ENCODE results near the gene XCR1. TPM values are rescaled to one million over a fixed set of nuclear protein-coding genes. Genes with fewer than 3 reads are reported as not detected.

Gene XCR1
- total RNA-seq, 1 experiment from 2014 or later, result not detected

- ChIA-PET CTCF (no interaction called here), RAD21 (ENCODE audit: low non-redundant PET in 1 of 2, low total read pairs in 2 of 2, uncharacterized antibody in 2 of 2, unreplicated experiment in 2 of 2) (no interaction called here), POLR2A (no interaction called here)
- TF ChIP-seq FOSL1 (IDR thresholded peaks at IDR 0.05; ENCODE audit: low read depth), result no peak
- no peak for TF ChIP-seq ATF3 (IDR thresholded peaks at IDR 0.05)
- TF ChIP-seq EGR1 (IDR thresholded peaks at IDR 0.05; ENCODE audit: low read depth), result no peak
- TF ChIP-seq EZH2 (IDR thresholded peaks at IDR 0.05), result no peak
- no peak for TF ChIP-seq POLR2AphosphoS5 (IDR thresholded peaks at IDR 0.05; ENCODE audit: low read depth, low read length)
- TF ChIP-seq CEBPB (IDR thresholded peaks at IDR 0.05; ENCODE audit: low read depth), result no peak
- Histone ChIP-seq H3K9ac (ENCODE audit: low read length) (no peak overlapping the region), H3K4me3 (replicated peaks in 1 of 2; ENCODE audit: low read depth in 1 of 2, low read length in 2 of 2) (no peak overlapping the region), H3K27ac (ENCODE audit: low read depth, low read length) (no peak overlapping the region), H3K9me2 (ENCODE audit: insufficient read depth) (no peaks in the 10 kb centered on the region), H3K79me2 (ENCODE audit: insufficient read depth, low read length) (peaks cover 32% of the 10 kb centered on the region), H3K9me3 (ENCODE audit: control insufficient read depth in 1 of 2, insufficient read depth in 1 of 2, low read depth in 1 of 2, low read length in 2 of 2) (no peaks in the 10 kb centered on the region), H3K36me3 (ENCODE audit: control insufficient read depth in 1 of 2, insufficient read depth in 2 of 2, low read length in 2 of 2) (peaks cover 12 to 21% of the 10 kb centered on the region in 2 experiments; a peak in 2 of 4 replicates), H3K4me1 (ENCODE audit: control insufficient read depth in 1 of 2, insufficient read depth in 2 of 2, low read length in 2 of 2) (peaks cover 0 to 25% of the 10 kb centered on the region in 2 experiments; a peak in 2 of 4 replicates), H3K4me2 (ENCODE audit: low read length) (no peak overlapping the region), H3K27me3 (ENCODE audit: insufficient read depth, low read length) (no peaks in the 10 kb centered on the region), H4K20me1 (ENCODE audit: insufficient read depth) (no peaks in the 10 kb centered on the region), H2AFZ (ENCODE audit: low read depth, low read length, poor library complexity, severe bottlenecking) (no peak overlapping the region)
- ATAC-seq (no peak), DNase-seq (ENCODE audit: low read depth, low spot score) (no peak)
- BruUV-seq (replicated peaks), result no TSS peak
- intact Hi-C loops (cut with micrococcal nuclease), result no loop called here
Measured at GRCh38 chr3:45986303-45986982, 40.8 kb downstream of the XCR1 start.

- H3K9ac ChIP-seq (ENCODE audit: low read length), result no peak overlapping the region
- H3K36me3 ChIP-seq (ENCODE audit: control insufficient read depth in 1 of 2, insufficient read depth in 2 of 2, low read length in 2 of 2), result peaks cover 14 to 21% of the 10 kb centered on the region in 2 experiments; a peak in 2 of 4 replicates
- ChIA-PET RAD21 (ENCODE audit: low non-redundant PET in 1 of 2, low total read pairs in 2 of 2, uncharacterized antibody in 2 of 2, unreplicated experiment in 2 of 2) (no interaction called here), POLR2A (no interaction called here), CTCF (no interaction called here)
- DNase-seq (ENCODE audit: low read depth, low spot score) (no peak), ATAC-seq (no peak)
- no peaks in the 10 kb centered on the region for H4K20me1 ChIP-seq (ENCODE audit: insufficient read depth)
- no peaks in the 10 kb centered on the region for H3K9me2 ChIP-seq (ENCODE audit: insufficient read depth)
- H3K4me1 ChIP-seq (ENCODE audit: control insufficient read depth in 1 of 2, insufficient read depth in 2 of 2, low read length in 2 of 2), result peaks cover 0 to 25% of the 10 kb centered on the region in 2 experiments; a peak in 2 of 4 replicates
- peaks cover 31% of the 10 kb centered on the region for H3K79me2 ChIP-seq (ENCODE audit: insufficient read depth, low read length)
- TF ChIP-seq CEBPB (IDR thresholded peaks at IDR 0.05; ENCODE audit: low read depth), result no peak
- intact Hi-C loops (cut with micrococcal nuclease), result no loop called here
- H3K4me3 ChIP-seq (replicated peaks in 1 of 2; ENCODE audit: low read depth in 1 of 2, low read length in 2 of 2), result no peak overlapping the region
- H3K4me2 ChIP-seq (ENCODE audit: low read length), result no peak overlapping the region
- no peaks in the 10 kb centered on the region for H3K27me3 ChIP-seq (ENCODE audit: insufficient read depth, low read length)
- no peak overlapping the region for H3K27ac ChIP-seq (ENCODE audit: low read depth, low read length)
- no TSS peak for BruUV-seq (replicated peaks)
- no peak overlapping the region for H2AFZ ChIP-seq (ENCODE audit: low read depth, low read length, poor library complexity, severe bottlenecking)
- no peaks in the 10 kb centered on the region for H3K9me3 ChIP-seq (ENCODE audit: control insufficient read depth in 1 of 2, insufficient read depth in 1 of 2, low read depth in 1 of 2, low read length in 2 of 2)
Measured at GRCh38 chr3:45985532-45986302, 41.6 kb downstream of the XCR1 start.

All from HCT116 (cell line).